Keratinocyte (primary cell): ENCODE data around the gene BAZ1B. TPM values are rescaled to one million over a fixed set of nuclear protein-coding genes. Genes with fewer than 3 reads are reported as not detected.

Experiments used
- DNase-seq: peaks from one replicate; pipeline ENCODE4 v3.0.0-alpha.2; 2011; ENCODE audit warnings: low read depth, missing footprints, low spot score
- FAIRE-seq: peaks from 2 replicates; lab custom pipeline; 2011; peaks lifted over from hg19 to GRCh38; lab: Jason Lieb, UNC
- H2AFZ ChIP-seq: 2 replicates; pipeline ENCODE4 v1.6.0; 2012; ENCODE audit warnings: low read length, control low read depth, inconsistent platforms; ENCODE audit not compliant: control insufficient read depth
- H3K27ac ChIP-seq: 2 replicates; pipeline ENCODE4 v1.5.1; 2011; ENCODE audit warnings: low read length; ENCODE audit not compliant: control insufficient read depth, insufficient read depth
- H3K27me3 ChIP-seq: 3 replicates; pipeline ENCODE4 v1.6.0; 2011; ENCODE audit warnings: low read length; ENCODE audit not compliant: control insufficient read depth, insufficient read depth; ENCODE audit errors: extremely low read depth
- H3K36me3 ChIP-seq, 2 experiments: 2 replicates in 1 of 2; 3 replicates in 1 of 2; pipeline ENCODE4 v1.5.1; 2011; ENCODE audit warnings: low read length in 2 of 2, mild to moderate bottlenecking in 1 of 2; ENCODE audit not compliant: control insufficient read depth in 2 of 2, insufficient read depth in 2 of 2; ENCODE audit errors: extremely low read depth in 1 of 2
- H3K4me1 ChIP-seq: 3 replicates; pipeline ENCODE4 v1.5.1; 2011; ENCODE audit warnings: low read length; ENCODE audit not compliant: control insufficient read depth, insufficient read depth; ENCODE audit errors: extremely low read depth
- H3K4me2 ChIP-seq: 3 replicates; pipeline ENCODE4 v1.6.0; 2011; ENCODE audit warnings: low read depth, low read length; ENCODE audit not compliant: control insufficient read depth, insufficient read depth; ENCODE audit errors: extremely low read depth
- H3K4me3 ChIP-seq, 3 experiments: fragments of 200-600 bp in 1 of 3; sonication (generic) in 1 of 3; 2 replicates in 2 of 3; 3 replicates in 1 of 3; pipeline ENCODE4 v1.5.1; 2011 to 2016; ENCODE audit warnings: low read length in 3 of 3, mild to moderate bottlenecking in 3 of 3, control low read depth in 2 of 3, inconsistent platforms in 1 of 3, low read depth in 1 of 3, mixed read lengths in 1 of 3, mixed run types in 1 of 3, moderate library complexity in 1 of 3; ENCODE audit not compliant: control insufficient read depth in 2 of 3, insufficient read depth in 2 of 3; ENCODE audit errors: extremely low read depth in 1 of 3
- H3K79me2 ChIP-seq: 2 replicates; pipeline ENCODE4 v1.6.0; 2012; ENCODE audit warnings: low read length; ENCODE audit not compliant: control insufficient read depth, insufficient read depth
- H3K9ac ChIP-seq: 3 replicates; pipeline ENCODE4 v1.6.0; 2011; ENCODE audit warnings: low read length; ENCODE audit not compliant: control insufficient read depth, insufficient read depth; ENCODE audit errors: extremely low read depth
- H3K9me1 ChIP-seq: 3 replicates; pipeline ENCODE4 v1.6.0; 2011; ENCODE audit warnings: low read length; ENCODE audit not compliant: control insufficient read depth, insufficient read depth; ENCODE audit errors: extremely low read depth
- H3K9me3 ChIP-seq: 2 replicates; pipeline ENCODE4 v1.5.1; 2012; ENCODE audit warnings: low read depth, low read length; ENCODE audit not compliant: control insufficient read depth
- H4K20me1 ChIP-seq: 3 replicates; pipeline ENCODE4 v1.6.0; 2011; ENCODE audit warnings: low read length; ENCODE audit not compliant: control insufficient read depth, insufficient read depth; ENCODE audit errors: extremely low read depth
- CTCF ChIP-seq, 3 experiments: IDR thresholded peaks in 1 of 3; conservative IDR thresholded peaks in 1 of 3; optimal IDR thresholded peaks in 1 of 3; 2 replicates in 2 of 3; 3 replicates in 1 of 3; pipeline versions ENCODE3 to v1.5.1; 2011; ENCODE audit warnings: low read length in 3 of 3, mild to moderate bottlenecking in 3 of 3, moderate library complexity in 2 of 3, control low read depth in 1 of 3, inconsistent platforms in 1 of 3; ENCODE audit not compliant: insufficient read depth in 2 of 3; ENCODE audit errors: extremely low read depth in 1 of 3
- EZH2 ChIP-seq: IDR thresholded peaks from one replicate; pipeline ENCODE4 v1.6.1; 2012; ENCODE audit warnings: inconsistent platforms, mild to moderate bottlenecking, low read length, moderate library complexity
- dilution Hi-C: fragments of 300-500 bp; cut with MboI; formaldehyde crosslinking; loops from one replicate; pipeline ENCODE4 v1.7.0; 2020; ENCODE audit warnings: low sequenced_read_pairs; ENCODE audit not compliant: extremely low pct_ligation_motif_present
- polyA plus RNA-seq, 5 experiments: library from polyadenylated mRNA; depleted of rRNA in 3 of 5; stranded (reverse) in 3 of 5; stranded (forward) in 1 of 5; unstranded in 1 of 5; fragments of >200 nt; gene quantifications; 1 replicate in 1 of 5; 2 replicates in 3 of 5; 3 replicates in 1 of 5; pipeline versions ENCODE4 v1.2.1 to v1.2.3, GENCODE V29; 2011 to 2012; ENCODE audit warnings: missing spikeins in 2 of 5, low read depth in 1 of 5, low replicate concordance in 1 of 5

Gene BAZ1B
- polyA plus RNA-seq, 1 donor (not counting 4 experiments of a cell fraction or from before 2014, with no cell fraction given): 24.3 TPM

GRCh38 chr7:73454424-73454823, 67.7 kb downstream of the BAZ1B start:
- Histone ChIP-seq H2AFZ (no peak overlapping the region), H3K4me1 (no peaks in the 10 kb centered on the region), H3K27me3 (no peaks in the 10 kb centered on the region), H3K9me3 (no peaks in the 10 kb centered on the region), H3K36me3 (peaks cover 26 to 30% of the 10 kb centered on the region in 2 experiments), H3K4me3 (no peak overlapping the region), H4K20me1 (peaks cover 3% of the 10 kb centered on the region), H3K9me1 (no peaks in the 10 kb centered on the region), H3K9ac (no peak overlapping the region), H3K79me2 (peaks cover 3% of the 10 kb centered on the region), H3K4me2 (no peak overlapping the region), H3K27ac (no peak overlapping the region)
- no peak for TF ChIP-seq EZH2
- no peak for TF ChIP-seq CTCF (optimal IDR thresholded peaks at IDR 0.05 in 1 of 3, IDR thresholded peaks at IDR 0.05 in 1 of 3, conservative IDR thresholded peaks at IDR 0.05 in 1 of 3; ENCODE audit: extremely low read depth in 1 of 3, insufficient read depth in 2 of 3, low read length in 3 of 3)
- DNase-seq (no peak), FAIRE-seq (no peak)
- dilution Hi-C loops: no loop called here

GRCh38 chr7:73452999-73453635, 69.0 kb downstream of the BAZ1B start:
- H2AFZ ChIP-seq: no peak overlapping the region
- no peak for DNase-seq
- no peak overlapping the region for H3K4me2 ChIP-seq
- no peak for FAIRE-seq
- H3K36me3 ChIP-seq: peaks cover 31 to 38% of the 10 kb centered on the region in 2 experiments
- H3K9ac ChIP-seq: no peak overlapping the region
- no peaks in the 10 kb centered on the region for H3K4me1 ChIP-seq
- no peak overlapping the region for H3K27ac ChIP-seq
- dilution Hi-C loops: no loop called here
- TF ChIP-seq EZH2 (no peak), CTCF (optimal IDR thresholded peaks at IDR 0.05 in 1 of 3, IDR thresholded peaks at IDR 0.05 in 1 of 3, conservative IDR thresholded peaks at IDR 0.05 in 1 of 3; ENCODE audit: extremely low read depth in 1 of 3, insufficient read depth in 2 of 3, low read length in 3 of 3) (no peak)
- no peaks in the 10 kb centered on the region for H3K9me3 ChIP-seq
- no peaks in the 10 kb centered on the region for H3K27me3 ChIP-seq
- H3K4me3 ChIP-seq: no peak overlapping the region
- no peaks in the 10 kb centered on the region for H3K9me1 ChIP-seq
- peaks cover 5% of the 10 kb centered on the region for H3K79me2 ChIP-seq
- peaks cover 3% of the 10 kb centered on the region for H4K20me1 ChIP-seq
